Activated CD8-positive, alpha-beta T cell treated with anti-CD3 and anti-CD28 coated beads for 36 hours (primary cell): ENCODE data around the gene TMEM212. TPM values are rescaled to one million over a fixed set of nuclear protein-coding genes. Genes with fewer than 3 reads are reported as not detected.

Experiments
- ATAC-seq: fragments of 200-7000 bp; cut with Tn5 transposase; one replicate; pipeline ENCODE4 v1.10.0; 2021; ENCODE audit warnings: mild to moderate bottlenecking, moderate library complexity
- CTCF ChIA-PET: fragments of 350-600 bp; sonication (Branson Sonifier 250); formaldehyde crosslinking; loops from one replicate; lab custom pipeline; 2021; ENCODE audit warnings: antibody characterized with exemption; lab: Charles Lee
- POLR2A ChIA-PET: fragments of 350-600 bp; sonication (Branson Sonifier 250); formaldehyde crosslinking; loops from one replicate; lab custom pipeline; 2021; ENCODE audit warnings: antibody characterized with exemption; lab: Charles Lee
- DNase-seq: peaks from one replicate; pipeline ENCODE4 v3.0.0-alpha.2; 2020
- H3K27ac Mint-ChIP-seq: one replicate; pipeline ENCODE4 v1.8.0; 2021; ENCODE audit warnings: mild to moderate bottlenecking, mixed read lengths
- H3K27me3 Mint-ChIP-seq: one replicate; pipeline ENCODE4 v1.8.0; 2021; ENCODE audit warnings: mixed read lengths
- H3K36me3 Mint-ChIP-seq: one replicate; pipeline ENCODE4 v1.8.0; 2021; ENCODE audit warnings: low read depth, mixed read lengths
- H3K4me1 Mint-ChIP-seq: one replicate; pipeline ENCODE4 v1.8.0; 2021; ENCODE audit warnings: low read depth, mixed read lengths
- H3K4me3 Mint-ChIP-seq: one replicate; pipeline ENCODE4 v1.8.0; 2021; ENCODE audit warnings: mild to moderate bottlenecking, moderate library complexity, mixed read lengths
- H3K9me3 Mint-ChIP-seq: one replicate; pipeline ENCODE4 v1.8.0; 2021; ENCODE audit warnings: mixed read lengths
- CTCF ChIP-seq: fragments of 200-600 bp; IDR thresholded peaks from one replicate; pipeline ENCODE4 v1.8.0; 2022; ENCODE audit warnings: antibody characterized with exemption, mild to moderate bottlenecking
- intact Hi-C: fragments of 100-400 bp; cut with micrococcal nuclease; formaldehyde crosslinking; loops from one replicate; pipeline ENCODE4 v1.10.0; 2022
- total RNA-seq, 2 experiments: library from RNA; stranded (reverse); gene quantifications; one replicate each; pipeline ENCODE4 v1.2.3, GENCODE V29; 2021

TMEM212 gene
- total RNA-seq, 2 experiments from 2014 or later, result not detected

- ATAC-seq (no peak), DNase-seq (no peak)
- intact Hi-C loops, result no loop called here
- peaks cover 5% of the 10 kb centered on the region for H3K27me3 Mint-ChIP-seq
- ChIA-PET POLR2A (no interaction called here), CTCF (no interaction called here)
- no peaks in the 10 kb centered on the region for H3K9me3 Mint-ChIP-seq
- TF ChIP-seq CTCF, result no peak
- no peak overlapping the region for H3K4me3 Mint-ChIP-seq
- no peaks in the 10 kb centered on the region for H3K4me1 Mint-ChIP-seq
- no peaks in the 10 kb centered on the region for H3K36me3 Mint-ChIP-seq
- H3K27ac Mint-ChIP-seq, result no peak overlapping the region
These were observed 17.8 kb downstream of the TMEM212 start for GRCh38 chr3:171860830-171861535.

- H3K27me3 Mint-ChIP-seq, result peaks cover 3% of the 10 kb centered on the region
- H3K9me3 Mint-ChIP-seq, result no peaks in the 10 kb centered on the region
- ChIA-PET POLR2A (no interaction called here), CTCF (no interaction called here)
- no peak for TF ChIP-seq CTCF
- ATAC-seq, result no peak
- no peak overlapping the region for H3K27ac Mint-ChIP-seq
- no peaks in the 10 kb centered on the region for H3K4me1 Mint-ChIP-seq
- DNase-seq, result no peak
- H3K4me3 Mint-ChIP-seq, result no peak overlapping the region
- intact Hi-C loops, result no loop called here
- H3K36me3 Mint-ChIP-seq, result no peaks in the 10 kb centered on the region
These were observed 19.2 kb downstream of the TMEM212 start for GRCh38 chr3:171862392-171862791.

- Mint-ChIP-seq H3K27me3 (peaks cover 3% of the 10 kb centered on the region), H3K36me3 (no peaks in the 10 kb centered on the region), H3K4me3 (no peak overlapping the region), H3K27ac (no peak overlapping the region), H3K4me1 (no peaks in the 10 kb centered on the region), H3K9me3 (no peaks in the 10 kb centered on the region)
- DNase-seq, result no peak
- POLR2A ChIA-PET, result no interaction called here
- no peak for ATAC-seq
- intact Hi-C loops, result no loop called here
- CTCF ChIA-PET, result interaction anchor here (0.5 kb wide), 1 partner anchor 9 kb away, joined by 3 read pairs; no protein-coding TSS in a partner anchor
- TF ChIP-seq CTCF, result no peak
These were observed 19.9 kb downstream of the TMEM212 start for GRCh38 chr3:171862993-171863521.

- Mint-ChIP-seq H3K36me3 (no peaks in the 10 kb centered on the region), H3K9me3 (no peaks in the 10 kb centered on the region), H3K4me3 (no peak overlapping the region), H3K27me3 (peaks cover 3% of the 10 kb centered on the region), H3K4me1 (no peaks in the 10 kb centered on the region), H3K27ac (no peak overlapping the region)
- no peak for TF ChIP-seq CTCF
- intact Hi-C loops, result no loop called here
- ChIA-PET CTCF (no interaction called here), POLR2A (no interaction called here)
- ATAC-seq (no peak), DNase-seq (no peak)
These were observed 20.8 kb downstream of the TMEM212 start for GRCh38 chr3:171863920-171864319.

GRCh38 chr3:171865191-171865865 lies 22.2 kb downstream of the TMEM212 start:
- ChIA-PET CTCF (interaction anchor here (1.0 to 1.1 kb wide), 2 partner anchors 11 to 15 kb away, joined by 3 read pairs; no protein-coding TSS in a partner anchor), POLR2A (interaction anchor here (0.6 kb wide), 1 partner anchor 18 kb away, joined by 4 read pairs; no protein-coding TSS in a partner anchor)
- no peaks in the 10 kb centered on the region for H3K36me3 Mint-ChIP-seq
- H3K4me3 Mint-ChIP-seq, result no peak overlapping the region
- H3K27me3 Mint-ChIP-seq, result peaks cover 3% of the 10 kb centered on the region
- H3K4me1 Mint-ChIP-seq, result no peaks in the 10 kb centered on the region
- no peaks in the 10 kb centered on the region for H3K9me3 Mint-ChIP-seq
- ATAC-seq, result no peak
- intact Hi-C loops, result no loop called here
- no peak for TF ChIP-seq CTCF
- no peak overlapping the region for H3K27ac Mint-ChIP-seq
- no peak for DNase-seq
